Occipital lobe (tissue), 2 donors: Measurements from ENCODE around the gene IL31RA. TPM values are rescaled to one million over a fixed set of nuclear protein-coding genes. Genes with fewer than 3 reads are reported as not detected.

Experiments used
- small RNA-seq: library from RNA; depleted of rRNA; stranded (forward); fragments of <200 nt; gene quantifications from one replicate; pipeline ENCODE3, GENCODE V24; 2014
- total RNA-seq: library from RNA; depleted of rRNA; stranded (reverse); fragments of >200 nt; gene quantifications from one replicate; pipeline ENCODE4 v1.2.3, GENCODE V29; 2014

The IL31RA gene
- total RNA-seq, 1 donor from 2014 or later: 0.16 TPM

Small RNA genes lying within 50 kb of the gene (small RNA-seq; reads per million reads assigned to genes)
- not detected for gene AC016596.1

Other genes with a start within 250 kb of the IL31RA start
- gene SLC38A9, start 139.0 kb upstream of the IL31RA start, total RNA-seq: 101 TPM
- gene DDX4, start 113.3 kb upstream of the IL31RA start, total RNA-seq: not detected
- 32.0 TPM for gene IL6ST, start 143.6 kb downstream of the IL31RA start, total RNA-seq